CD4-positive, alpha-beta memory T cell (primary cell): ENCODE data around the gene GNA15. TPM values are rescaled to one million over a fixed set of nuclear protein-coding genes. Genes with fewer than 3 reads are reported as not detected.

Experiments used
- CTCF ChIA-PET: fragments of 350-600 bp; sonication (Branson Sonifier 250); formaldehyde crosslinking; loops from one replicate; lab custom pipeline; 2021; ENCODE audit warnings: inconsistent platforms; ENCODE audit not compliant: partially characterized antibody; lab: Charles Lee
- POLR2A ChIA-PET: fragments of 350-600 bp; sonication (Branson Sonifier 250); formaldehyde crosslinking; loops from one replicate; lab custom pipeline; 2021; ENCODE audit not compliant: partially characterized antibody; lab: Charles Lee
- DNase-seq, 5 donors: peaks; one replicate each; pipeline versions ENCODE4 v3.0.0 to v3.0.0-alpha.2; 2020 to 2022; ENCODE audit warnings: mixed read lengths in 1 of 5
- H3K27ac ChIP-seq: one replicate; pipeline ENCODE4 v1.7.0; 2013; ENCODE audit warnings: low read depth, low read length
- H3K27me3 ChIP-seq: 2 replicates; pipeline ENCODE4 v1.7.0; 2013; ENCODE audit warnings: mild to moderate bottlenecking, low read length, moderate library complexity; ENCODE audit not compliant: insufficient read depth
- H3K36me3 ChIP-seq: 2 replicates; pipeline ENCODE4 v1.7.0; 2013; ENCODE audit warnings: mild to moderate bottlenecking, low read length, moderate library complexity; ENCODE audit not compliant: insufficient read depth
- H3K4me1 ChIP-seq: 2 replicates; pipeline ENCODE4 v1.7.0; 2013; ENCODE audit warnings: mild to moderate bottlenecking, low read length, moderate library complexity; ENCODE audit not compliant: insufficient read depth
- H3K4me3 ChIP-seq, 2 donors: one replicate each; pipeline ENCODE4 v1.7.0; 2013; ENCODE audit warnings: low read length in 2 of 2, mild to moderate bottlenecking in 1 of 2
- H3K9me3 ChIP-seq, 2 donors: one replicate each; pipeline ENCODE4 v1.7.0; 2013; ENCODE audit warnings: low read length in 2 of 2, control low read depth in 1 of 2; ENCODE audit not compliant: control insufficient read depth in 1 of 2
- H3K27ac Mint-ChIP-seq, 7 donors: one replicate each; pipeline ENCODE4 v1.8.0; 2020 to 2021; ENCODE audit warnings: mixed read lengths in 7 of 7, mild to moderate bottlenecking in 6 of 7, inconsistent platforms in 3 of 7, moderate library complexity in 3 of 7
- H3K27me3 Mint-ChIP-seq, 2 donors: one replicate each; pipeline ENCODE4 v1.8.0; 2020 to 2021; ENCODE audit warnings: mixed read lengths in 2 of 2
- H3K36me3 Mint-ChIP-seq, 2 donors: one replicate each; pipeline ENCODE4 v1.8.0; 2020 to 2021; ENCODE audit warnings: mixed read lengths in 2 of 2, inconsistent platforms in 1 of 2, mild to moderate bottlenecking in 1 of 2
- H3K4me1 Mint-ChIP-seq, 4 donors: one replicate each; pipeline ENCODE4 v1.8.0; 2020 to 2021; ENCODE audit warnings: mixed read lengths in 4 of 4, mild to moderate bottlenecking in 1 of 4
- H3K4me3 Mint-ChIP-seq, 8 donors: one replicate each; pipeline ENCODE4 v1.8.0; 2020 to 2021; ENCODE audit warnings: mixed read lengths in 8 of 8, mild to moderate bottlenecking in 7 of 8, moderate library complexity in 6 of 8, inconsistent platforms in 3 of 8
- H3K9me3 Mint-ChIP-seq, 8 donors: one replicate each; pipeline ENCODE4 v1.8.0; 2020 to 2021; ENCODE audit warnings: mixed read lengths in 8 of 8, mild to moderate bottlenecking in 5 of 8, inconsistent platforms in 3 of 8, moderate library complexity in 1 of 8
- intact Hi-C: fragments of 100-400 bp; cut with micrococcal nuclease; formaldehyde crosslinking; loops from one replicate; pipeline ENCODE4 v1.15.1; 2023
- polyA plus RNA-seq, 2 donors: library from polyadenylated mRNA; unstranded; fragments of 300-500 nt; fragmentation: Illumina TruSeq; gene quantifications; one replicate each; pipeline ENCODE4 v1.2.3, GENCODE V29; 2021
- total RNA-seq, 2 experiments: library from RNA; stranded (reverse); gene quantifications; one replicate each; pipeline ENCODE4 v1.2.3, GENCODE V29; 2021

The GNA15 gene
- total and polyA plus RNA-seq, 4 experiments from 2014 or later: 2.5 to 4.8 (median 3.5) TPM

DNA sequence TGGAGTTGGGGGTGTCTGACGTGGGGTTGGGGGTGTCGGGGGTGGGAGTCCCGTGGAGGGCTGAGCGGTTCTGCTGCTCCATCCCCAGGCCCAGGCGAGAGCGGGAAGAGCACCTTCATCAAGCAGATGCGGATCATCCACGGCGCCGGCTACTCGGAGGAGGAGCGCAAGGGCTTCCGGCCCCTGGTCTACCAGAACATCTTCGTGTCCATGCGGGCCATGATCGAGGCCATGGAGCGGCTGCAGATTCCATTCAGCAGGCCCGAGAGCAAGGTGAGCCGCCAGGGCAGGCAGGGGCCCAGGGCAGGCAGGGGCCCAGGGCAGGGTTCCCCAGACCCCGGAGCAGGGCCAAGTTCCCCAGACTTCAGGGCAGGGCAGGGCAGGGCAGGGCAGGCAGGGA is 12.7 kb downstream of the GNA15 start:
- H3K27me3 Mint-ChIP-seq: no peaks in the 10 kb centered on the region
- H3K9me3 Mint-ChIP-seq: no peaks in the 10 kb centered on the region
- H3K27me3 ChIP-seq: no peaks in the 10 kb centered on the region
- H3K27ac Mint-ChIP-seq: peak overlapping the region in 1 of 7 donors; percentile 41
- intact Hi-C loops: no loop called here
- H3K4me1 ChIP-seq: peaks cover 7% of the 10 kb centered on the region
- H3K27ac ChIP-seq: no peak overlapping the region
- H3K4me1 Mint-ChIP-seq: peaks cover 6 to 16% (median 9%) of the 10 kb centered on the region in 4 donors
- no peak overlapping the region for H3K4me3 ChIP-seq
- CTCF ChIA-PET: interaction anchor here (0.7 to 12.3 kb wide), 2 partner anchors 18 to 61 kb away, joined by 3 to 158 read pairs; partner anchors contain the start of gene GNA15
- POLR2A ChIA-PET: no interaction called here
- no peaks in the 10 kb centered on the region for H3K9me3 ChIP-seq
- no peaks in the 10 kb centered on the region for H3K36me3 ChIP-seq
- H3K4me3 Mint-ChIP-seq: no peak overlapping the region
- no peak for DNase-seq
- H3K36me3 Mint-ChIP-seq: peaks cover 0 to 10% of the 10 kb centered on the region in 2 donors

DNA sequence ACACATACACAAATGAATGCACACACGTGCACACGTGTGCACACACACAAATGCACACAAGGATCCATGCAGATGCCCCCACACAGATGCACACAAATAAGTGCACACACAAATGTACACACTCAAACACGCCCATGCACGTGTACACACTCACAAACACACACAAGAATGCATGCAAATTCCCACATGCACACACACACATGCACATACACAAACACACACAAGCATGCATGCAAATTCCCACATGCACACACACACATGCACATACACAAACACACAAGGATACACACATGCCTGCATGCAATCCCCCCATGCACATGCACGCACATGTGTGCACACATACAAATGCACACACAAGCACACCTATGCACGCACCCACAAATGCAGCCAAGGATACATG is 13.3 kb downstream of the GNA15 start:
- ChIA-PET CTCF (interaction anchor here (1.3 kb wide), 1 partner anchor 13 kb away, joined by 5 read pairs; no protein-coding TSS in a partner anchor), POLR2A (no interaction called here)
- Mint-ChIP-seq H3K27me3 (no peaks in the 10 kb centered on the region), H3K4me1 (peaks cover 6 to 16% (median 9%) of the 10 kb centered on the region in 4 donors), H3K27ac (peak overlapping the region in 5 of 7 donors; percentile 5 to 85 (median 56)), H3K36me3 (peaks cover 0 to 10% of the 10 kb centered on the region in 2 donors), H3K9me3 (no peaks in the 10 kb centered on the region), H3K4me3 (no peak overlapping the region)
- no peak overlapping the region for H3K27ac ChIP-seq
- intact Hi-C loops: no loop called here
- no peaks in the 10 kb centered on the region for H3K9me3 ChIP-seq
- no peaks in the 10 kb centered on the region for H3K36me3 ChIP-seq
- no peaks in the 10 kb centered on the region for H3K27me3 ChIP-seq
- peaks cover 13% of the 10 kb centered on the region for H3K4me1 ChIP-seq
- H3K4me3 ChIP-seq: no peak overlapping the region
- no peak for DNase-seq

DNA sequence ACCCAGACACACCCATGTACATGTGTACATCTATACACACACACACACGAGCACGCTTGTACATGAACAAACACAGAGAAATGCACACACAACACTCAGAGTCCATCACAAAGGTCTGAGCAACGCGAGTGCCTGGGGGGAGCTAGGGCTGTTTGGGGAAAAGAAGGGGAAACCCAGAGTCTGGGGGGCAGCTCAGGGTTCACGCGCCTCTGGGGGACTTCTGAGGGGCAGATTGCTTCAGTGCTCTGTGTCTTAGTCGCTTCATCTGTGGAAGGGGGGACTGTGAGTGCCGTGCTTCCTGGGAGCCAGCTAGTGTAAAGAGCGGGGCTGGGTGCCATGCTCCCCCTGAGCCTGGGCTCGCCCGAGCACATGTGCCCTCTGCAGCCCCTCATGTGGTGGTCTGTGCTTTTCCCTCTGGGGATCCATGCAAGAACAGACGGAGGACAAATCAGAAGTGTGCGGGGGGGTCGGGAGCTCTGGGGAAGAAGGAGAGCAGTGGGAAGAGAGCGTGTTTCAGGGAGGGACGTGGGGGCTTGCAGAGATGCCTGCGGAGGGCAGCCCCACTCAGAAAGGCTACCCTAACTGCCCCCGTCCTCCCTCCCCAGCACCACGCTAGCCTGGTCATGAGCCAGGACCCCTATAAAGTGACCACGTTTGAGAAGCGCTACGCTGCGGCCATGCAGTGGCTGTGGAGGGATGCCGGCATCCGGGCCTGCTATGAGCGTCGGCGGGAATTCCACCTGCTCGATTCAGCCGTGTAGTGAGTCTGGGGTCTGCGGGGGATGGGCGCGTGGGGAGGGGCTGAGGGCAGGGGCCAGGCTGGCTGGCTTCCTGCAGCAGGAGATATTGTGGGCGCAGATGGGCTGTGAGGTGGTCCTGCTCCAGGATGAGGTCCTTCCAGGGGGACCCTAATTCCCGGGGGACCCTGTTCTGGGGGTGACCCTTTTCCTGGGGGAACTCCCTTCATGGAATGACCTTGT is 14.0 kb downstream of the GNA15 start:
- Mint-ChIP-seq H3K27ac (peak overlapping the region in 6 of 7 donors; percentile 27 to 85 (median 54)), H3K4me3 (no peak overlapping the region), H3K27me3 (no peaks in the 10 kb centered on the region), H3K4me1 (peaks cover 6 to 16% (median 9%) of the 10 kb centered on the region in 4 donors), H3K9me3 (no peaks in the 10 kb centered on the region), H3K36me3 (peaks cover 0 to 10% of the 10 kb centered on the region in 2 donors)
- H3K36me3 ChIP-seq: no peaks in the 10 kb centered on the region
- CTCF ChIA-PET: interaction anchor here (1.3 kb wide), 1 partner anchor 12 kb away, joined by 5 read pairs; no protein-coding TSS in a partner anchor
- no peak for DNase-seq
- intact Hi-C loops: no loop called here
- no peaks in the 10 kb centered on the region for H3K27me3 ChIP-seq
- POLR2A ChIA-PET: no interaction called here
- H3K27ac ChIP-seq: no peak overlapping the region
- peaks cover 20% of the 10 kb centered on the region for H3K4me1 ChIP-seq
- H3K4me3 ChIP-seq: no peak overlapping the region
- H3K9me3 ChIP-seq: no peaks in the 10 kb centered on the region

DNA sequence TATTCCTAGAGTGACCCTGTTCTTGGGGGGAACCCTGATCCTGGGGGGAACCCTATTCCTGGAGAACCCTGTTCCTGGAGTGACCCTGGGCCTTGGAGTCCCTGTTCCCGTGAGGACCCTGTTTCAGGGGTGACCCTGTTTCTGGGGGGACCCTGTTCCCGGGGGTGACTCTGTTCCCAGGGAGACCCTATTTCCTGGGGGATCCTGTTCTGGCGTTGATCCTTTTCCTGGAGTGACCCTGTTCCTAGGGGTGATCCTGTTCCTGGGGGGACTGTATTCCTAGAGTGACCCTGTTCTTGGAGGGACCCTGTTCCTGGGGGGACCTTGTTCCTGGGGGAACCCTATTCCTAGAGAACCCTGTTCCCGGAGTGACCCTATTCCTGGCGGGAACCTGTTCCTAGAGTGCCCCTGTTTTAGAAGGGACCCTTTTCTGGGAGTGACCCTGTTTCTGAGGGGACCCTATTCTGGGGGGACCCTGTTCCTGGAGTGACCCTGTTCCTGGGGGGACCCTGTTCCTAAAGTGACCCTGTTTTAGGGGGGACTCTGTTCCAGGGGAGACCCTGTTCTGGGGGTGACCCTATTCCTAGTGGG is 15.0 kb downstream of the GNA15 start:
- peaks cover 0 to 13% of the 10 kb centered on the region in 2 donors for H3K36me3 Mint-ChIP-seq
- H3K9me3 Mint-ChIP-seq: no peaks in the 10 kb centered on the region
- H3K27ac Mint-ChIP-seq: peak overlapping the region in 2 of 7 donors; percentile 12 to 13
- no peak for DNase-seq
- ChIA-PET POLR2A (interaction anchor here (0.5 kb wide), 1 partner anchor 55 kb away, joined by 3 read pairs; no protein-coding TSS in a partner anchor), CTCF (interaction anchor here (1.2 to 1.7 kb wide), 2 partner anchors 11 to 13 kb away, joined by 3 to 6 read pairs; no protein-coding TSS in a partner anchor)
- Histone ChIP-seq H3K27me3 (no peaks in the 10 kb centered on the region), H3K9me3 (no peaks in the 10 kb centered on the region), H3K4me1 (peaks cover 30% of the 10 kb centered on the region), H3K27ac (no peak overlapping the region), H3K36me3 (no peaks in the 10 kb centered on the region), H3K4me3 (no peak overlapping the region)
- intact Hi-C loops: no loop called here
- H3K27me3 Mint-ChIP-seq: no peaks in the 10 kb centered on the region
- no peak overlapping the region for H3K4me3 Mint-ChIP-seq
- peaks cover 9 to 16% (median 12%) of the 10 kb centered on the region in 4 donors for H3K4me1 Mint-ChIP-seq

DNA sequence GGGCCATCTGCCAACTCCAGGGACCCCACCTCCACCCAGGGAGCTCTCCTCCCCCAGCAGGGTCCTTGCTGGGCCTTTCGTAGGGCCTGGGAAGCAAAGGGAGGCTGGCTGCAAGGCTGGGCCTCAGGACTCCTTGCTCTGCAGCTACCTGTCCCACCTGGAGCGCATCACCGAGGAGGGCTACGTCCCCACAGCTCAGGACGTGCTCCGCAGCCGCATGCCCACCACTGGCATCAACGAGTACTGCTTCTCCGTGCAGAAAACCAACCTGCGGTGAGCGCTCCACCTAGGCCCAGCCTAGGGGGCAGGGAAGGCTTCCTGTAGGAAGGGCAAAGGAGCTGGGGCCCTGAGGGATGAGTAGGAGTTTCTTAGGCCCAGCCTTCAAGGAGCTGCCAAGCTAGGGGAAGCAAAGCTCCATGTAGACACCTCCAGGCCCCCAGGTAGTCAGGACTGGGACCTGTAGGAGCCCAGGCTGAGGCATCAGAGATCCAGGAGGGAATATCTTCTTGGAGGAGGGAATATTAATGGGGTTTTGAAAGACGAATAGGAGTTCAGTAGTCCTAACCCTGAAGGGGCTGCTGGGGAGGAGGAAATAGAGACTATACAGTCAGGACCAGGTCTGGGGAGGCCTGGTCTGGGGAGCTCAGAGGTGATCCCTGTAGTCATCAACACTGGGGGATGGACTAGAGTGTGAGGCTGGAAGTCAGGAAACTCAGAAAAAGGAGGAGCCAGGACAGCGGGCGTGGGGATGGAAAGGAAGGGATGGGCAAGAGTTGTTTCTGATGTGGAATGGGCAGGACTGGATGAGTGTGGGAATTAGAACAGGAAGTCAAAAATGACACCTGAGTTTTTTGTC is 16.0 kb downstream of the GNA15 start:
- H3K27ac ChIP-seq: no peak overlapping the region
- Mint-ChIP-seq H3K4me3 (no peak overlapping the region), H3K4me1 (peaks cover 4 to 17% (median 12%) of the 10 kb centered on the region in 4 donors), H3K36me3 (peaks cover 0 to 12% of the 10 kb centered on the region in 2 donors), H3K27ac (no peak overlapping the region), H3K27me3 (no peaks in the 10 kb centered on the region), H3K9me3 (no peaks in the 10 kb centered on the region)
- no peaks in the 10 kb centered on the region for H3K9me3 ChIP-seq
- ChIA-PET POLR2A (interaction anchor here (0.5 to 1.2 kb wide), 2 partner anchors 33 to 56 kb away, joined by 3 read pairs; no protein-coding TSS in a partner anchor), CTCF (interaction anchor here (1.1 to 1.7 kb wide), 3 partner anchors 10 to 25 kb away, joined by 3 to 6 read pairs (median 4); no protein-coding TSS in a partner anchor)
- no peaks in the 10 kb centered on the region for H3K27me3 ChIP-seq
- no peak for DNase-seq
- H3K36me3 ChIP-seq: no peaks in the 10 kb centered on the region
- H3K4me1 ChIP-seq: peaks cover 29% of the 10 kb centered on the region
- no peak overlapping the region for H3K4me3 ChIP-seq
- intact Hi-C loops: no loop called here

DNA sequence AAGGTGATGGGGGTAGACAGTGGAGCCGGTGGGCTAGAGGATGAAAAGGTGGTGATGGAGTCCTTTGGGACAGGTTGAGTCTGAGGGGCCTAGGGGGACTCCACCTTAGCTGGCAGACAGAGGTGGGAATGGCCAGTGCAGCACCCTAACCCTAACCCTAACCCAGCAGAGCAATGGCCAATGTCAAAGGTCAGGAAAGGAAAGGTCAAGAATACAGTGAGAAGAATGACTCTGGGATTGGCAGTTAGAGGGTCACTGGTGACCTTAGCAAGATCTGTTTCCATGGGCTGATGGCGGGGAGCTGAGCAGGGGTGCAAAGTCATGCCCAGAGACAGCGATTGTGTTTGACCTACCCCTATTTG is 16.6 kb downstream of the GNA15 start:
- H3K9me3 ChIP-seq: no peaks in the 10 kb centered on the region
- Mint-ChIP-seq H3K27me3 (no peaks in the 10 kb centered on the region), H3K9me3 (no peaks in the 10 kb centered on the region), H3K27ac (no peak overlapping the region), H3K36me3 (peaks cover 0 to 12% of the 10 kb centered on the region in 2 donors), H3K4me3 (no peak overlapping the region), H3K4me1 (peaks cover 7 to 17% (median 14%) of the 10 kb centered on the region in 4 donors)
- DNase-seq: no peak
- intact Hi-C loops: no loop called here
- ChIA-PET POLR2A (interaction anchor here (1.2 kb wide), 1 partner anchor 33 kb away, joined by 3 read pairs; no protein-coding TSS in a partner anchor), CTCF (interaction anchor here (1.1 to 1.7 kb wide), 2 partner anchors 11 to 26 kb away, joined by 4 to 6 read pairs; no protein-coding TSS in a partner anchor)
- no peaks in the 10 kb centered on the region for H3K27me3 ChIP-seq
- H3K4me1 ChIP-seq: peaks cover 29% of the 10 kb centered on the region
- H3K36me3 ChIP-seq: no peaks in the 10 kb centered on the region
- no peak overlapping the region for H3K4me3 ChIP-seq
- no peak overlapping the region for H3K27ac ChIP-seq
